HG03575 (cell line): ENCODE results near the gene KIFC1.
A peak's percentile ranks its signal among the peaks of the same experiment; 100 is the strongest.

ENCODE experiments used
- ATAC-seq: cut with Tn5 transposase; IDR thresholded peaks from one replicate; pipeline ENCODE4 v1.9.1; 2021; ENCODE audit not compliant: unreplicated experiment, insufficient number of reproducible peaks, low FRiP score; ENCODE audit errors: extremely low read depth

KIFC1 gene

DNA sequence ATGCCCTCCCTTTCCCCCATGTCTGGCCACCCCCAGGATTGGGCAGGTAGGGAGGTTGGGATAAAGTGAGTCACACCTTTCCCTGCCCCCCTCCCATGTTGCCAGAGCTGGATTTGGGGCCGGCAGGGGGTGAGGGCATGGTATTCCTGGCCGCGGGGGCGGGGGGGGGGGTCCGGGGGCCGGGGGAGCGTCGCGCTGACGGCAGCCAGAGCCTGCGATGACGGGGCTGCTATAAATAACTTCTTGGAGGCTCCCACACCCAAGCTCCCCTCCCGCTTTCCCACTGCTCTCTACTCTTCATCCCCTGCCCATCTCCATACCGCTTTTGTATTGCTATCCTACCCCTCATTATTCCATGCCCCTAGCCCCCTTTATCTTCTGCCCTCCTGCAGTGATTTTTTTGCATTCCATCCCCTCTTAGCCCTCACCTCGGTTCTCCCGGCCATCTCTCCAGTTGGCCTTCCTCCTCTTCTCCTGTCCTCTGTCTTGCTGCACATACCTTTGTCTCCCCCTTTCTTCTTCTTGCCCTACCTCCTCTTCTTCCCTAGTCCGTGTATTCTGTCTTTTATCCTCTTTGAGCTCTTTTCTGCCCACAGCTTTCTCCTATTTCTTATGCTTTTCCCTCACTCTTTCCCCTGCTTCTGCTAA, 42.0 kb downstream of the KIFC1 start:
- ATAC-seq: no peak

DNA sequence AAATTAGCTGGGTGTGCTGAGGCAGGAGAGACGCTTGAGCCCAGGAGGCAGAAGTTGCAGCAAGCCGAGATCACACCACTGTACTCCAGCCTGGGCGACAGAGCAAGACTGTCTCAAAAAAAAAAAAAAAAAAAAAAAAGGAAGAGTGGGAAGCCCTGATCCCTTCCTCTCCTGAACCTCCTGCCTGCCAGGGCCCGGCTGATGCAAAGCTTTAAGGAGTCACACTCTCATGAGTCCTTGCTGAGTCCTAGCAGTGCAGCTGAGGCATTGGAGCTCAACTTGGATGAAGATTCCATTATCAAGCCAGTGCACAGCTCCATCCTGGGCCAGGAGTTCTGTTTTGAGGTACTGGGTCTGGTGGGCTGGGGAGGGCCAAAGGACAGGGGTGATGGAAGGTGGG, 43.3 kb downstream of the KIFC1 start:
- ATAC-seq: no peak

- no peak for ATAC-seq
Measured at GRCh38 chr6:33437666-33438065, 46.0 kb downstream of the KIFC1 start.

DNA sequence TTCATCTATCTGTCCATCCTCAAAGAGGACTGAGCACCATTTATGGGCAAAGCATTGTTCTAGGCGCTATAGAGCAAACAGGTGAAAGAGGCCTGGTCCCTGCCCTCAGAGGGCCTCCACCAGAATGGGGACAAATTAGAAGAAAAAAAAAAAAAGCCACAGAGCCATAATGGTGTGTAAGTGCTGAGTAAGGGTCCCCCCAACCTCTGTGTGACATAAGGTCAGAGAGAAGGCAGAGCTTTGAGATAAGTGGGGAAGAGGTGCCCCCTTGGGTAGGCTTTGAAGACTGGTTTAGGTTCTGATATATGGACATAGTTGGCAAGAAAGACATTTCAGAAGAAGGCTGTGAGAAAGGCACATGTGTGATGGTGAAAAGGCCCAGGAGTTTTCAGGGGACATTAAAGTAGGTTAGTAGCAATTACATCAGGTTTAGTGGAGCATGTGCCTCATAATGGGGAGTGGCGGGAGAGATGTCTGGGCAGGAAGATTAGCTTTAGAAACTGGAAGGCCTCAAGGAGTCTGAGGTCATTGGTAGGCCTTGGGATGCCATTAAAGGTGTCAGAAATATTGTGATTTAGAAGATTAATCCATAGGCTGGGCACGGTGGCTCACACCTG, 47.5 kb downstream of the KIFC1 start:
- ATAC-seq: no peak

GRCh38 chr6:33439956-33440648, 48.5 kb downstream of the KIFC1 start:
- no peak for ATAC-seq

- no peak for ATAC-seq
Measured at GRCh38 chr6:33440649-33441309, 49.2 kb downstream of the KIFC1 start.

- ATAC-seq: no peak
Measured at GRCh38 chr6:33441457-33441856, 49.8 kb downstream of the KIFC1 start.

DNA sequence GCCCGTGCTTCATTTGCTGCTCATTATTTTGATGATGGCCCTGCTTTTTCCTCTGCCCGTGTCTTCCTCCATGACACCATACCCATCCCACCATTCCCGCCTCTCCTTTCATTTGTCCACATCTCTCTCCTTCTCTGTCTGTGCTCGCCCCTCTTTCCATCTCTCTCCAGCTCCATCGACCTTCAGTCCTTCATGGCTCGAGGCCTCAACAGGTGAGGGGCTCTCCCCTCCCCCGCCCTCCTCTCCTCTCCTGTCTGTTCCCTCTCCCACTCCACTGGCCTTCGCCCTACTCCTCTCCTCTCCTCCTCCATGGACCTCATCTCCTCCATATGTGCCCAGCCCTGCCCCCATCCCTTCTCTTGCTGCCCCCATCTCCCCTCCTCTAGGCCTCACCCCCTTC, 50.7 kb downstream of the KIFC1 start:
- no peak for ATAC-seq

GRCh38 chr6:33443025-33443424, 51.4 kb downstream of the KIFC1 start:
- ATAC-seq: no peak

GRCh38 chr6:33443619-33444504, 52.2 kb downstream of the KIFC1 start:
- ATAC-seq: no peak

DNA sequence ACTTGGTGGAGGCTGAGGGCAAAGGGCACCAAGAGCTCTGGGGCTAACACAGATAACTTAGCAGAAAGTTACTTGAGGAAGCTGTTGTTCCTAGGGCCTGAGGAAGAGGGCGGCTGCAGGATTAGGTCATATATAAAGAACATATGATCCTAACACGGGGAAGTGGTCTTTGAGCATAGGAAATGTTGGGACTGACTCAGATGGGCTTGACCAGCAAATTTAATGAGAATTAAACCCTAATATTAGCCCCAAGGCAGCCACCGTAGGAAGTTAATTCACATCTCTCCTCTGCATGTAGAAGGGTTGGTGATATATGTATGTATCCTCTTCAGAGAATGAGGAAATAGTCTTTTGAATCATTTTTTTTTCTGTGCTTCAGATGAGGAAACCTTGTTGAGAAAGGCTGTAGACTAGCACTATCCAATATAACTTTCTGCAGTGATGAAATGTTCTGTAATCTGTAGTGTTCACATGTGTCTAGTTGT, 53.5 kb downstream of the KIFC1 start:
- ATAC-seq: no peak

DNA sequence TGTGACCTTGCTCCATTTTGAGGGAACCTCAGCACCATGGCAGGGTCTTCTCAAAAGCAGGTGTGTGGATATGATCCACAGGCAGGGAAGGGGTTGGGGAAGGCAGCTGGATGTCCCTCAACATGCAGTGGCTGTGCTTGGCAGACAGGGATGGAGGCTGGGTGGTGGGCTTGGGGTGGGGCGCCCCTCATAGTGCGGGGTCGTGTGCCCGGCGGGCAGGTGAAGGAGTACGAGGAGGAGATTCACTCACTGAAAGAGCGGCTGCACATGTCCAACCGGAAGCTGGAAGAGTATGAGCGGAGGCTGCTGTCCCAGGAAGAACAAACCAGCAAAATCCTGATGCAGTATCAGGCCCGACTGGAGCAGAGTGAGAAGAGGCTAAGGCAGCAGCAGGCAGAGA, 54.7 kb downstream of the KIFC1 start:
- ATAC-seq: no peak

DNA sequence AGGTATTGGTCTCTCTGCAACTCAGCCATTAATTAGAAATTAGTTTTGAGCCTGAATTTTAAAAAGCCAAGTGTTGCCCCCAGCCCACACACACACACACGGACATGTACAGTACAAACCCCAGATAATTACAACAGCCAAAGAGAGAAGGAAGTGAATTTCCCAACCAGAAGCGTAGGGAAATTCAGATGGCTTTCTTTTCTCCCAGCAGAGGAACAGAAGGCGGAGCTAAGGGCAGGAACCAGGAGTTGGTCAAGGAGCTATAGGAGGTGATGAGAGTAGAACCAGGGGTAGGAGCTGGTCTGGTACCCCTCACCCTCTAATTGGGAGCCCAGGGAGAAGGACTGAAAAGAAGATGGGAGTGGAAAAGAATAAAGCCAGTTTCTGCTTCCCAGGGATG, 58.8 kb downstream of the KIFC1 start:
- no peak for ATAC-seq

- no peak for ATAC-seq
Measured at GRCh38 chr6:33451606-33452005, 60.0 kb downstream of the KIFC1 start.

DNA sequence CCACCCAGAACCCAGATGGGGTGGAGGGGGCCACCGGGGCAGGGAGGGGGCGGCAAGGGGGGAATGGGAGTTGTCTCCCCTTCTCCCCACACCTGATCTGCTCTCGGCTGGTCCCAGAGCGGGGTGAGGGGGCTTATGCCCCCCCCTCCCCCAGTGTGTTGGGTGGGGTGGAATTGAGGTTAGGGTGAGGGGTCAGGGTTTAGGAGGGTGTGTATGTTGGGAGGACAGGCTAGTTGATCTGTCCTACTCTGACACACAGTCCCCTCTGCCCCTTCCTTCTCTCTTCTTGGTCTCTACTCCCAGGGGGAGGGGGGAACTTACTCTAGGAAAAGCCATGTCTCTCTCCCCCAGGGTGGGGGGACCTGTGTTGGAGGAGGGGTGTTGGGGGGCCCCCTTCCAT, 60.9 kb downstream of the KIFC1 start:
- ATAC-seq: no peak

GRCh38 chr6:33453393-33454008, 61.9 kb downstream of the KIFC1 start:
- no peak for ATAC-seq

DNA sequence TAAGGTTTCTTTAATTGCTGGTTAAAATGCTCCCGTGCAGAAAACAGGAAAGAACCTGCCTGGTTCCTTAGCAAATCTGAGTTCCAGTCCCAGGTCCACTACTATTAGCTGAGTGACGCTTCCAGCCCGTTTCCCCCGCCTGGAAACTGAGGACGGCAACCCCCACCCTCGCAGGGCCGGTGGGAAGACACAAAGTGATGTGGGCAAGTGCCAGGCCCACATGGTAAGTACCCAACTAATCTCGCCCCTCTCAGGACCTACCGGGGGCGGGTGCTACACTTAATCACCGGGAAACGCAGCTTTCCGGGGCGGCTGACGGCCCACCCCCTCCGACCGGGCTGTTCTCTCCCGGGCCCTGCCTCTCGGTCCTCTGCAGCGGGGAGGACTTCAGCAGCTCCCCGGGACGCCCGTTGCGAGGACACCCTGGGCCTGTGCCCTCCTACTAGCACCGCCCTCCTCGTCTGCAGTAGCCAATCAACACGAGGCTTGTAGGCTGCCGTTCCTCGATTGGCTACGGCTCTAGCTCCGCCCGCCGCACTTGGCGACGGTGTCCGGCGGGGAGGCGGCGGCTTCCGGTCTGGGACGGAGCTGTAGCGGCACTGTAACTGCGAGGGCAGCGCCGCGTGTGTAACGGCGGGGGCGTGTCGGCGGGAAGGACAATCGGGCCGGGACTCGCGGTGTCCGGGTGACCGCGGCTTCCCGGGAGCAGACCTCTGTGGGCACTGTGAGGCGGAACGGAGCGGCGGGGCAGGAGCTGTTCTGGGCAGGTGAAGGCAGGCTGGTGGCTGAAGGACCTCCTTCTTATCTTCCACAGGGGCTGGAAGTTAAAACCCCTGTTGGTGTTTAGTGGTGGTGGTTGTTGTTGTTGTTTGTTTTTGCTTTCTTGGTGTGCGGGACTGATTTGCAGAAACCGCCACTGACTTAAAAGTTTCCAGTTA, 62.7 kb downstream of the KIFC1 start, which contains the start of gene ZBTB9:
TSS of gene ZBTB9 (plus strand) at position 568 of the 938 bp plus-strand sequence. CDS start 525 bp downstream, outside the sequence.
- ATAC-seq: peak; percentile 81
